GM10266 (cell line): ENCODE data around the gene RTF2.

Experiments used
- DNase-seq: peaks from one replicate; pipeline ENCODE4 v3.0.0; 2012; ENCODE audit errors: extremely low spot score
- TF ChIP-seq, protein P1 (sequence below): IDR thresholded peaks from 2 replicates; pipeline ENCODE4 v1.5.1; 2012; ENCODE audit warnings: mild to moderate bottlenecking, low read depth; ENCODE audit not compliant: control insufficient read depth, insufficient read depth; ENCODE audit errors: missing control alignments

Gene RTF2

DNA sequence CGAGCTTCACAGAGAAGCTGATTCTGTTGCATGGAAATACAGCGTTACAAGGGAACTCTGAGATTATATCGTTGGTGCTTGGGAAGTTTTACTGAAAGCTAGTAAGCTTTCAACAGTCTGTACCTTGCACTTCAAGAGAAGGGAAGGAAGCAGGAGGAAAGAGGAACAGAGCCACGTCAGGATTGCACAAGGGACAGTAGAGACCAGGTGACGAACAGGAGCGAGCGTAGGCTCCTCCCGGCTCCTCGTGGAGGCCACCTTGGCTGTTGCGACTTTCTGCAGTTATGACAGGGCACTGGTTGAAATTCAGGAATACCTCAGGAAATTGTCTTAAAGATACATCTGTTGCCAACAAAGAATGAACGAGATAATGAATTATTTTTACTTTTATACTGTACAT is 18.8 kb downstream of the RTF2 start:
- DNase-seq = no peak

DNA sequence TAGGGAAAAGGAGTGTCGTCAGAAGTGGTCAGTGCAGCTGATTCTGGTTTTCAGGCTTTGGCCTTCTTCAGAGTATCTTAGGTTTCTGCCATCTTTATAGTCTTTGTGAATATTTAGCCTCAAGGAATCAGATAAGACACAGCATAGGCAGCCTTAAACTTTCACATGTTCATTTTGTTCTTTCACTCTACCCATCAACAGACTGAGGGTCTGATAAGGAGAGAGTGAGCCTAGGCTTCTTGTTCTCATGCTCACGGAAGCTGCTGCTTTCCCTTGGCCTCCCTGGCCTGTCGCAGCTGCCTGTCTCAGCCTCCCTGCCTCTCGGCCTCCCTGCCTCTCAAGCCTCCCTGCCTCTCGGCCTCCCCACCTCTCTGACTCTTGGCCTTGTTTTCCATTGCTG is 20.1 kb downstream of the RTF2 start:
- DNase-seq = no peak
- TF ChIP-seq, protein P1, sequence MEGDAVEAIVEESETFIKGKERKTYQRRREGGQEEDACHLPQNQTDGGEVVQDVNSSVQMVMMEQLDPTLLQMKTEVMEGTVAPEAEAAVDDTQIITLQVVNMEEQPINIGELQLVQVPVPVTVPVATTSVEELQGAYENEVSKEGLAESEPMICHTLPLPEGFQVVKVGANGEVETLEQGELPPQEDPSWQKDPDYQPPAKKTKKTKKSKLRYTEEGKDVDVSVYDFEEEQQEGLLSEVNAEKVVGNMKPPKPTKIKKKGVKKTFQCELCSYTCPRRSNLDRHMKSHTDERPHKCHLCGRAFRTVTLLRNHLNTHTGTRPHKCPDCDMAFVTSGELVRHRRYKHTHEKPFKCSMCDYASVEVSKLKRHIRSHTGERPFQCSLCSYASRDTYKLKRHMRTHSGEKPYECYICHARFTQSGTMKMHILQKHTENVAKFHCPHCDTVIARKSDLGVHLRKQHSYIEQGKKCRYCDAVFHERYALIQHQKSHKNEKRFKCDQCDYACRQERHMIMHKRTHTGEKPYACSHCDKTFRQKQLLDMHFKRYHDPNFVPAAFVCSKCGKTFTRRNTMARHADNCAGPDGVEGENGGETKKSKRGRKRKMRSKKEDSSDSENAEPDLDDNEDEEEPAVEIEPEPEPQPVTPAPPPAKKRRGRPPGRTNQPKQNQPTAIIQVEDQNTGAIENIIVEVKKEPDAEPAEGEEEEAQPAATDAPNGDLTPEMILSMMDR = no peak

More for the DNA sequence above, 18.8 kb downstream of the RTF2 start:
- TF ChIP-seq, protein P1 = no peak

DNA sequence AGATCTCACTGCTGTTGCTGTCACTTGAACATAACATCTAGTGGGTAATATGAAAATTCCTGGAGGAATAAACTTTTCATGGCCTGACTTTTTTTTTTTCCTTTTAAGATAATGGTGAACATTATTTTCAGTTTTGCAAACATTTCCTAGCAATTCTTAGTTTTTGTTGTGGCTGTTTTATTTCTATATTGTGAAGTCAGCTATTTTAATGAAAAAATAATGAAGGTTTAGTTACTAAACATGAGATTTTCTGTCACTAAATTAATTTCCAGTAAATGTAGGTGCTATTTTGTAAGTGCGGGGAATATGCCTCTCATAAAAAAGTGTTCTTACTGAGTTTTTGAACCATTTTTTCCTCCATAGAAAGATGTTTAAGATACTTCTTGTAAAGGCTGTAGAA is 32.7 kb downstream of the RTF2 start:
- TF ChIP-seq, protein P1 = no peak
- DNase-seq = no peak

DNA sequence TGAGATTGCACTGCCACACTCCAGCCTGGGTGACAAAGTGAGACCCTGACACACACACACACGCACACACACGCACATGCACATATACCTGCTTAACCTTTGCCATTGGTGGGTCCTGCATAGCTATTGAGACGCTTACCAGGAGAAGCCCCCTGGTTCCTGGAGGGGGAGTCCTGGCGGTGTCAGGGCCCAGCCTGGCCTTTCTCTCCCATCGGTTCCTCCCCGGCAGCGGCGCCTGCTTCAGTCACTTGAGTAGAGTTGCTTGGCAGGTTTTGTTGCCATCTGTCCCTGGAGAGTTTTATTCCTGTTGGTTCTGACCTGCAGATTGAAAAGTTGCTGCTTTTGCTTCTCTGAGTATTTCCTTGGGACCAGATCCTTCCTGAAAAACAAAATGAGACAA is 35.5 kb downstream of the RTF2 start:
- DNase-seq = no peak
- TF ChIP-seq, protein P1 = no peak

DNA sequence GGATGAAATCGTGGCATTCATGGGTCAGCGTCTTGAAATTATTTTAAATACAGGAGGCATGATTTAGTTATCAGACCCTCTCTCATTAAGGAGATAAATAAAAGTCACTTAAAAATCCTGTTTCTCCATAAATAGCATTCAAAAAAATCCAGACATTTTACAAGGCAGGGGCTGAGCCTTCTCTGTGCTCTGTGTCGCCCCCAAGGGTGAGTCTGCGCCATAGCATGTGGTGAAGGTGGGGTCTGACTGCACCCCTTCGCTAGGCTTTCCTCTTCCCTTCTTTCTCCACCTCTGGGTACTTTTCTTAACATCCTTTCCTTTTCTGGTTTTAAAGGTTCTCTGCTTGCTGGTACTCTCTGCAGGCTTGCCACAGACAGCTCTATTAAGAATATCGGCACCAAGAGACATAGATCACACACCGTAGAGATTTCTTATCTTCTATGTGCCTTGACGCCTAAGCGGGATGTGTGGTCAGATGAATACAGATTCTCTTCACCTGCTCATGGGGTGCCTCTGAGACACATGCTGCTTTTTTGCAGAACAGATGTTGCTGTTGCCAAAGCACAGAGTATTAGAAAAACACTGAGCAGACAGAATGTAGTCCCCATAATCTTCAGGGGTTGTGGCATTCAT is 36.1 kb downstream of the RTF2 start:
- DNase-seq = no peak
- TF ChIP-seq, protein P1 = peak; percentile 40

DNA sequence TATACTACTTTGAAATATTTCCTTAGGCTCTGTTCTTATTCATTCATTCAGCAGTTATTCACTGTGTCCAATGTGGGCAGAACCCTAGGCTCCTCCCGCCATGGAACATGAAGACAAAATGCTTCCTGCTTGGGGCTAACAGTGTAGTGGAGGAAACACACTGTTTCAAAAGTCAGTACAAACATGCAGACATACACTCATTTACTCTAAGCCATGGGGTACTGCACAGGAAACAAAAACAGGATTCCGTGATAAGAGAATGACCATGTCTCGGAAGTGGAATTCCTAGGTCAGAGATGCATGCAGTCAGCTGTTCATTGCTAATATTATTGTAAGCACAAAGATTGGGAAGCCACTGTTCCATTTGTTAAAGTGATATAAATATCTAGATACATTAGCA is 37.7 kb downstream of the RTF2 start:
- no peak for DNase-seq
- TF ChIP-seq, protein P1 = no peak

DNA sequence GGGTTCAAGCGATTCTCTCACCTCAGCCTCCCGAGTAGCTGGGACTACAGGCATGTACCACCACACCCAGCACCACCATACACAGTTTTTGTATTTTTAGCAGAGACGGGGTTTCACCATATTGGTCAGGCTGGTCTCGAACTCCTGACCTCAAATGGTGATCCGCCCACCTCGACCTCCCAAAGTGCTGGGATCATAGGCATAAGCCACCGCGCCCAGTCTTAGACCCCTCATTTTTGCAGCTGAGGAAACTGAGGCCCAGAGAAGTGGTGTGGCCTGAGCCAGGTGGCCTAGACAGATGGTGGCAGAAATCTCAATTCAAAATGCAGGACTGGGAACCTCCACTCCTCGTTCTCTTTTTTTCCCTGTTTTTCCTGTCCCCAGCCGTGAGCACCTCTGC is 43.5 kb downstream of the RTF2 start:
- TF ChIP-seq, protein P1 = no peak

More for the DNA sequence above, 43.5 kb downstream of the RTF2 start:
- no peak for DNase-seq
